LNCAP (cell line): ENCODE measurements around the gene HNRNPLL.

Source experiments
- CTCF ChIP-seq: fragments of 450-650 bp; IDR thresholded peaks from 2 replicates; pipeline ENCODE4 v1.5.1; 2017; ENCODE audit warnings: mild to moderate bottlenecking

The HNRNPLL gene

GRCh38 chr2:38516122-38516521, 86.6 kb downstream of the HNRNPLL start:
- TF ChIP-seq CTCF = no peak

GRCh38 chr2:38515155-38516074, 87.3 kb downstream of the HNRNPLL start:
- no peak for TF ChIP-seq CTCF

- no peak for TF ChIP-seq CTCF
Measured at GRCh38 chr2:38514603-38515154, 88.0 kb downstream of the HNRNPLL start.

GRCh38 chr2:38512211-38512610, 90.5 kb downstream of the HNRNPLL start:
- TF ChIP-seq CTCF = no peak
